ENCODE results near the gene DENND2A.

DNA sequence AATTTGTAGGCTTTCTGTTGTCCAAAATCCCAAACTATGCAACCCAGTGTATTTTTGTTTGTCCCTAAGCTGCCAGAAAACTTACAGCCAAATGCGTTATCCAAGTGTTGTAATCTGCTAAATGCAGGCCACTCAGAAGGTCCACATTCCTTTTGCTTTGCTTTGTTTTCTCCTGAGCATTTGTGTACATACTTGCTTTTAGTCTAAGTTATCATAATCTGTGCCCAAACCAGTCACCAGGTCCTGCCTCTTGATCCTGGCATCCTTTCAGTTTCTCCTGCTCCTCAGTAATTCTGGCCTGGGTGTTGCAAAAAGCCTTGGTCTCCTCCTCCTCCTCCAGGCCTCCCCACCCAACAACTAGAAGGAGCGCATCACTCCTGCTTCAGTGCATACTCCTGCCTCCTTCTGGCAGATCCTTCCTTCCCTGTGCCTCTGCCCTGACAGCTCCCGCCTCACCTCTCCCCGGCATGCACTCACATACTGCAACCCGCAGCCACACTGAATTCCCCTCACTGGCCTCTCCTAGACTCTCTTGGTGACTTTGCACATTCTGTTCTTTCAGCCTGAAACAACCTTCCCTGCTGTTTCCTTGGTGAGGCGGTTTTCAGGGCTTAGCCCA lies 2.3 kb downstream of the DENND2A start:
- TF ChIP-seq SPI1 (IDR thresholded peaks at IDR 0.05; ENCODE audit: low read depth, low read length) (no peak), POLR2A (IDR thresholded peaks at IDR 0.05; ENCODE audit: low read depth, low read length) (no peak), TAF1 (IDR thresholded peaks at IDR 0.05; ENCODE audit: low read depth, low read length) (no peak)
